Natural killer cell (primary cell): ENCODE results near the gene JDP2. TPM values are rescaled to one million over a fixed set of nuclear protein-coding genes. Genes with fewer than 3 reads are reported as not detected.

Experiments used
- ATAC-seq, 3 donors: fragments of 150-1000 bp in 2 of 3; fragments of 200-7000 bp in 1 of 3; cut with Tn5 transposase; 1 replicate in 1 of 3; 2 replicates in 2 of 3; pipeline ENCODE4 v1.10.0; 2021; ENCODE audit warnings: mild to moderate bottlenecking in 2 of 3, moderate library complexity in 2 of 3
- DNase-seq, 2 donors: peaks; one replicate each; pipeline versions ENCODE4 v3.0.0 to v3.0.0-alpha.2; 2013 to 2021; ENCODE audit warnings: mixed read lengths in 1 of 2
- H3K27ac ChIP-seq: one replicate; pipeline ENCODE4 v1.5.1; 2013; ENCODE audit warnings: mild to moderate bottlenecking, low read length
- H3K27me3 ChIP-seq: one replicate; pipeline ENCODE4 v1.6.1; 2013; ENCODE audit warnings: low read length; ENCODE audit not compliant: control insufficient read depth, insufficient read depth
- H3K36me3 ChIP-seq: one replicate; pipeline ENCODE4 v1.6.1; 2013; ENCODE audit warnings: low read length; ENCODE audit not compliant: control insufficient read depth, insufficient read depth
- H3K4me1 ChIP-seq: one replicate; pipeline ENCODE4 v1.6.1; 2013; ENCODE audit warnings: low read length; ENCODE audit not compliant: control insufficient read depth, insufficient read depth
- H3K4me3 ChIP-seq: one replicate; pipeline ENCODE4 v1.5.1; 2013; ENCODE audit warnings: low read length
- H3K9me3 ChIP-seq: one replicate; pipeline ENCODE4 v1.6.1; 2013; ENCODE audit warnings: low read length; ENCODE audit not compliant: control insufficient read depth, insufficient read depth
- H3K27ac Mint-ChIP-seq, 2 donors: one replicate each; pipeline ENCODE4 v1.8.0; 2022; ENCODE audit warnings: mild to moderate bottlenecking in 2 of 2, mixed read lengths in 2 of 2, moderate library complexity in 1 of 2
- H3K27me3 Mint-ChIP-seq, 2 donors: one replicate each; pipeline ENCODE4 v1.8.0; 2022; ENCODE audit warnings: low read depth in 2 of 2, mixed read lengths in 2 of 2
- H3K36me3 Mint-ChIP-seq: one replicate; pipeline ENCODE4 v1.8.0; 2022; ENCODE audit warnings: mixed read lengths
- H3K4me1 Mint-ChIP-seq, 2 donors: one replicate each; pipeline ENCODE4 v1.8.0; 2022; ENCODE audit warnings: mixed read lengths in 2 of 2
- H3K4me3 Mint-ChIP-seq: one replicate; pipeline ENCODE4 v1.8.0; 2022; ENCODE audit warnings: mild to moderate bottlenecking, moderate library complexity, mixed read lengths
- H3K9me3 Mint-ChIP-seq, 2 donors: one replicate each; pipeline ENCODE4 v1.8.0; 2022; ENCODE audit warnings: mixed read lengths in 2 of 2
- WGBS: methylation state at CpG from one replicate; pipeline ENCODE4 v1.1.7; 2013; ENCODE audit warnings: missing lambda C conversion rate; ENCODE audit not compliant: insufficient coverage; 5-methylcytosine and 5-hydroxymethylcytosine counted together
- intact Hi-C: fragments of 100-400 bp; cut with micrococcal nuclease; formaldehyde crosslinking; loops from one replicate; pipeline ENCODE4 v1.14.2; 2022
- total RNA-seq, 4 donors: library from RNA; stranded (reverse); fragments of 120-200 nt in 1 of 4; gene quantifications; one replicate each; pipeline versions ENCODE4 v1.2.3 to v1.2.4, GENCODE V29; 2013 to 2022
- TF ChIP-seq, protein P1 (sequence below): fragments of 200-600 bp; IDR thresholded peaks from one replicate; pipeline ENCODE4 v1.8.0; 2022; ENCODE audit warnings: antibody characterized with exemption

The JDP2 gene
- total RNA-seq, 3 donors from 2014 or later (not counting 1 experiment from before 2014, with no cell fraction given): 1.9 to 10.5 (median 3.2) TPM

DNA sequence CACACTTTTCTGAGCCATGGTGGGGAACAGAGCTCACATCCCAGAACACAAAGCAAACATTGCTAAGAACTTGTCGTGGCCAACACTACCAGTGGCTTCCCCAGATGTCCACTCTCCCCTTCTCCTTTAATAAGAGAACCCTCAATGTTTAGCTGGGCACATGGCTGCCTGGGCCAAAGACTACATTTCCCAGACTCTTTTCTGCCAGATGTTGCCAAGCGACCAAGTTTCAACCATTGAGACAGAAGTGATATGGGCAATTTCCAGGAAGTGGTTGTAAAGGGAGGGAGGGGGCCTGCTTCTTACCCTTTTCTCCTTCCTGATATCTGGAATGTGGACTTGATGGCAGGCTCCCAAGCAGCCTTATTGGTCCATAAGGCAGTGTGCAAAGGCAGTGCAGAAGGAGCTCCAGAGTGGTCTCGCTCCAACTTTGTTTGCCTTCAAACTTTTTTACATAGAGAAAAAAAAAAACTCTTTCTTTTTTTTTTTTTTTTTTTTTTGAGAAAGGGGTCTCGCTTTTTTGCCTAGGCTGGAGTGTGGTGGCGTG lies 24.9 kb upstream of the JDP2 start:
- H3K27ac ChIP-seq: no peak overlapping the region
- TF ChIP-seq, protein P1, sequence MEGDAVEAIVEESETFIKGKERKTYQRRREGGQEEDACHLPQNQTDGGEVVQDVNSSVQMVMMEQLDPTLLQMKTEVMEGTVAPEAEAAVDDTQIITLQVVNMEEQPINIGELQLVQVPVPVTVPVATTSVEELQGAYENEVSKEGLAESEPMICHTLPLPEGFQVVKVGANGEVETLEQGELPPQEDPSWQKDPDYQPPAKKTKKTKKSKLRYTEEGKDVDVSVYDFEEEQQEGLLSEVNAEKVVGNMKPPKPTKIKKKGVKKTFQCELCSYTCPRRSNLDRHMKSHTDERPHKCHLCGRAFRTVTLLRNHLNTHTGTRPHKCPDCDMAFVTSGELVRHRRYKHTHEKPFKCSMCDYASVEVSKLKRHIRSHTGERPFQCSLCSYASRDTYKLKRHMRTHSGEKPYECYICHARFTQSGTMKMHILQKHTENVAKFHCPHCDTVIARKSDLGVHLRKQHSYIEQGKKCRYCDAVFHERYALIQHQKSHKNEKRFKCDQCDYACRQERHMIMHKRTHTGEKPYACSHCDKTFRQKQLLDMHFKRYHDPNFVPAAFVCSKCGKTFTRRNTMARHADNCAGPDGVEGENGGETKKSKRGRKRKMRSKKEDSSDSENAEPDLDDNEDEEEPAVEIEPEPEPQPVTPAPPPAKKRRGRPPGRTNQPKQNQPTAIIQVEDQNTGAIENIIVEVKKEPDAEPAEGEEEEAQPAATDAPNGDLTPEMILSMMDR: no peak
- H3K4me3 ChIP-seq: no peak overlapping the region
- intact Hi-C loops: no loop called here
- H3K4me3 Mint-ChIP-seq: no peak overlapping the region
- no peaks in the 10 kb centered on the region for H3K9me3 ChIP-seq
- H3K36me3 Mint-ChIP-seq: no peaks in the 10 kb centered on the region
- no peaks in the 10 kb centered on the region for H3K27me3 ChIP-seq
- H3K27ac Mint-ChIP-seq: no peak overlapping the region
- peaks cover 6% of the 10 kb centered on the region for H3K4me1 ChIP-seq
- no peaks in the 10 kb centered on the region for H3K9me3 Mint-ChIP-seq
- H3K36me3 ChIP-seq: no peaks in the 10 kb centered on the region
- no peak for DNase-seq
- H3K4me1 Mint-ChIP-seq: no peaks in the 10 kb centered on the region
- no peak for ATAC-seq
- WGBS: 75% methylated on average over 4 of the region's 5 CpGs
- H3K27me3 Mint-ChIP-seq: peaks cover 0 to 12% of the 10 kb centered on the region in 2 donors

DNA sequence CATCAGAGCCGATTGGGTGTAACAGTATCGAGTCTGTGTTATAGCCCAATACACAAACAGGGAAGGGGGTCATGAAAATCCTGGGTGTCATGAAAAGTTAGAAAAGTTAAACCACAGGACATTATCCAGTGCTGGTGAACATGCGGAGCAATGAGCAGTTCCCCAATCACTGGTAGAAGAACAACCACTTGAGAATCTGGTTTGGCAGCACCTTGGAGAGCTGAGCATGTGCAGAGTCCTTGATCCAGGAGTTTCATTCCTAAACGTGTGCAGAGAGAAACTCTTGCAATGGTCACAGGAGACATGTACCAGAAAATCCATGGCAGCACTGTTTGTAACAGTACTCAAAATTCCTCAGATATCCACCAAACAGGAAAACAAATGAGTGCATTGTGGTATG lies 23.0 kb upstream of the JDP2 start:
- Mint-ChIP-seq H3K36me3 (no peaks in the 10 kb centered on the region), H3K27me3 (peaks cover 0 to 4% of the 10 kb centered on the region in 2 donors), H3K4me3 (no peak overlapping the region), H3K9me3 (no peaks in the 10 kb centered on the region), H3K4me1 (no peaks in the 10 kb centered on the region), H3K27ac (no peak overlapping the region)
- TF ChIP-seq, protein P1: no peak
- Histone ChIP-seq H3K36me3 (no peaks in the 10 kb centered on the region), H3K27ac (no peak overlapping the region), H3K4me3 (no peak overlapping the region), H3K27me3 (no peaks in the 10 kb centered on the region), H3K4me1 (peaks cover 6% of the 10 kb centered on the region), H3K9me3 (no peaks in the 10 kb centered on the region)
- DNase-seq (no peak), ATAC-seq (no peak)
- 89% methylated on average over 4 of the region's 4 CpGs for WGBS
- intact Hi-C loops: no loop called here

DNA sequence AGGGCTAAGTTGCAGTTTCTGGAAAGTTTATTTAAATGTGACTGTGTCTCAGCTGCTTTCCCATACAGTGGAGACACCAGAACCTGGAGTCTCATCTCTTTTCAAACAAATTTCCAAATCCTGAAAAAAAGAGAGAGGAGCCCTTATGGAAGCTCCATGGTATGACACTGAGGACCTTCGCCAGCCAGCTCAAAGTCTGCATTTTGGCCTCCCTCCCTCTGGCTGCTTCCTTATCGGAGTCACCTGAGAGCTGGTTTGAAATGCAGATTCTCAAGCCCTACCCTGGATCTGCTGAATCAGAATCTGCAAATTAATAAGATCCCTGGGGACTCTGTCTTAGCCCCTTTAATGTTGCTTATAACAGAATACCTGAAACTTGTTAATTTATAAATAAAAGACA lies 21.7 kb upstream of the JDP2 start:
- ATAC-seq (no peak), DNase-seq (no peak)
- Histone ChIP-seq H3K27me3 (no peaks in the 10 kb centered on the region), H3K9me3 (no peaks in the 10 kb centered on the region), H3K27ac (no peak overlapping the region), H3K36me3 (no peaks in the 10 kb centered on the region), H3K4me3 (no peak overlapping the region), H3K4me1 (no peaks in the 10 kb centered on the region)
- 90% methylated on average over 2 of the region's 2 CpGs for WGBS
- Mint-ChIP-seq H3K27ac (no peak overlapping the region), H3K4me3 (no peak overlapping the region), H3K27me3 (peaks cover 0 to 4% of the 10 kb centered on the region in 2 donors), H3K36me3 (no peaks in the 10 kb centered on the region), H3K9me3 (no peaks in the 10 kb centered on the region), H3K4me1 (no peaks in the 10 kb centered on the region)
- intact Hi-C loops: no loop called here
- TF ChIP-seq, protein P1: no peak

DNA sequence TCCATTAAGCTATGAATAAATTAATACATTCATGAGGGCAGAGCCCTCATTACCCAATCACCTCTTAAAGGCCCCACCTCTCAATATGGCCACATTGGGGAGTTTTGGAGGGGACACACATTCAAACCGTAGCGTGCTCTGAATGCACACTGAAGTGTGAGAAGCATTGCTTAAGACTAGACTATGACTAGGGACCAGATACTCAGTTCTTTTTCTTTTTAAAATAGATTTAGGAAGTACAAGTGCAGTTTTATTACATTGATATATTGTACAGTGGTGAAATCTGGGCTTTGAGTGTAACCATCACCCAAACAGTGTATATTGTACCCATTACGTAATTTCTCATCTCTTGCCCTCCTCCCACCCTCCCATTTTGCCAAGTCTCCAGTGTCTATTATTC lies 21.0 kb upstream of the JDP2 start:
- no peak for ATAC-seq
- Histone ChIP-seq H3K36me3 (no peaks in the 10 kb centered on the region), H3K4me1 (no peaks in the 10 kb centered on the region), H3K27ac (no peak overlapping the region), H3K4me3 (no peak overlapping the region), H3K27me3 (no peaks in the 10 kb centered on the region), H3K9me3 (no peaks in the 10 kb centered on the region)
- H3K27me3 Mint-ChIP-seq: peaks cover 0 to 4% of the 10 kb centered on the region in 2 donors
- 95% methylated on average over 3 of the region's 3 CpGs for WGBS
- no peaks in the 10 kb centered on the region for H3K4me1 Mint-ChIP-seq
- H3K9me3 Mint-ChIP-seq: no peaks in the 10 kb centered on the region
- TF ChIP-seq, protein P1: no peak
- H3K36me3 Mint-ChIP-seq: no peaks in the 10 kb centered on the region
- no peak for DNase-seq
- H3K27ac Mint-ChIP-seq: no peak overlapping the region
- intact Hi-C loops: no loop called here
- no peak overlapping the region for H3K4me3 Mint-ChIP-seq
